SH-SY5Y (cell line): ENCODE measurements around the gene FBXL14.
A peak's percentile ranks its signal among the peaks of the same experiment; 100 is the strongest.

Experiments
- GATA2 ChIP-seq: IDR thresholded peaks from 2 replicates; pipeline ENCODE4 v1.6.1; 2011; ENCODE audit warnings: mild to moderate bottlenecking, low read depth, low read length
- GATA3 ChIP-seq: IDR thresholded peaks from 2 replicates; pipeline ENCODE4 v1.6.1; 2011; ENCODE audit warnings: low read depth, mild to moderate bottlenecking, low read length, moderate library complexity

The FBXL14 gene

GRCh38 chr12:1594261-1595025 is at the start of gene FBXL14:
Gene FBXL14 (minus strand): TSS chr12:1594581. CDS start chr12:1594066, 515 bp downstream.
- TF ChIP-seq GATA3 (no peak), GATA2 (no peak)

GRCh38 chr12:1643905-1644533 is 49.6 kb upstream of the FBXL14 start:
- no peak for TF ChIP-seq GATA3
- peak; percentile 70 for TF ChIP-seq GATA2

- TF ChIP-seq GATA2 (no peak), GATA3 (no peak)
Measured at GRCh38 chr12:1643043-1643442, 48.7 kb upstream of the FBXL14 start.

- TF ChIP-seq GATA2, result no peak
- no peak for TF ChIP-seq GATA3
Measured at GRCh38 chr12:1642513-1642912, 48.1 kb upstream of the FBXL14 start.

- TF ChIP-seq GATA2, result no peak
- no peak for TF ChIP-seq GATA3
Measured at GRCh38 chr12:1640328-1641234, 46.2 kb upstream of the FBXL14 start.

GRCh38 chr12:1639538-1639937 is 45.2 kb upstream of the FBXL14 start:
- TF ChIP-seq GATA3 (no peak), GATA2 (no peak)

- no peak for TF ChIP-seq GATA2
- TF ChIP-seq GATA3, result no peak
Measured at GRCh38 chr12:1638203-1638602, 43.8 kb upstream of the FBXL14 start.

- TF ChIP-seq GATA2, result no peak
- no peak for TF ChIP-seq GATA3
Measured at GRCh38 chr12:1635301-1636095, 41.1 kb upstream of the FBXL14 start.

- no peak for TF ChIP-seq GATA3
- no peak for TF ChIP-seq GATA2
Measured at GRCh38 chr12:1634590-1635191, 40.3 kb upstream of the FBXL14 start.

- no peak for TF ChIP-seq GATA2
- no peak for TF ChIP-seq GATA3
Measured at GRCh38 chr12:1634149-1634548, 39.8 kb upstream of the FBXL14 start.

GRCh38 chr12:1633459-1633858 is 39.1 kb upstream of the FBXL14 start:
- no peak for TF ChIP-seq GATA3
- TF ChIP-seq GATA2, result no peak

- TF ChIP-seq GATA3, result no peak
- TF ChIP-seq GATA2, result no peak
Measured at GRCh38 chr12:1632702-1633101, 38.3 kb upstream of the FBXL14 start.

- TF ChIP-seq GATA2, result no peak
Measured at GRCh38 chr12:1630827-1631591, 36.6 kb upstream of the FBXL14 start.
